ENCODE data around the gene CERK.

The CERK gene

DNA sequence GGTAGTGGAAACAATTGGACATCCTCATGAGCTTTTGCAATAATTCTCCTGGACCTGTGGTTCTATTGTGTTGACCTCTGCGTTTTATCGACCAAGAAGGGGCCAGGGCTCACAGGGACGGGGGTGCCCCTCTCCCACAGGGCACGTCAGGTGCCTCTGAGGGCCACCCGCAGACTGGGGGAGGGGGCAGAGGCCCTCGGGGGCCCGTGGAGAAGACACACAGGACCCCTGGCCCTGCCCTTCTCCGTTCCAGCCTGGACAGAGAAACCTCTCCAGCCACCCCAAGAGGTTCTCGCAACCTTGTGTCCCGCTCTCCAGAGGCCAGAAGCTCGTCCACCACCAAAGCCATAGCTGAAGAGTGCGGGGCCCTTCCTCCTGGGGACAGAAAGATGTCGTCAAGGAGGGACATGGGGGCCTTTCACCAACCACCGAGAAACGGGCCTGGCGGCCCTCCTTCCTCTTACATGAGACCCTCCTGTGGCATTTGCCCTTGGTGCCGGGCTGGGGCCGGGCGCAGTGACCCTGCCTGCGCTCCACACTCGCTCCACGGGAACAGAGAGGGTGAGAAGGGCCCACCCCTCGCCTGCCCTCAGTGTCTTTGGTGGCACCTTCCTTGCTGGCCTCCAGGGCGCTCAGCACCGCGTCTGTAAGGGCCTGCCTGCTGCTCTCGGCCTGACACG is 60.6 kb downstream of the CERK start:
- DNase-seq (ENCODE audit: low spot score), result no peak

DNA sequence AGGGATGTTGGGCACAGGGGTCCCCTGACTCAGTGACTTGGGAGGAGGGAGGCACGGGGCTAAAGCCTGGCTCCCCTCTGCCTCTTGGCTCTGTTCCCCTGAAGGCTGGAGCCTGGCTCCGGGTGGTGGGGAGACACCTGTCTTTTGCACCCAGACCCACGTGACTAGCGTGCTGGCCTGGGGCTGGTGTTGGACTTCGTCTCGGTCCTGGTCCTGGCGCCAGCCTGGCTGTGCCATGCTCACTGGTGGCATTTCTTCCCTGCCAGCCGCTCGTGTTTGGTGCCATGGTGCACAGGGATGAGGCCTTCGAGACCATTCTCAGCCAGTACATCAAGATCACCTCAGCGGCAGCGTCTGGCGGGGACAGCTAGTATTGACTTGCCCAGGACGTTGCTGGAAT is 61.2 kb downstream of the CERK start:
- DNase-seq (ENCODE audit: low spot score), result no peak

DNA sequence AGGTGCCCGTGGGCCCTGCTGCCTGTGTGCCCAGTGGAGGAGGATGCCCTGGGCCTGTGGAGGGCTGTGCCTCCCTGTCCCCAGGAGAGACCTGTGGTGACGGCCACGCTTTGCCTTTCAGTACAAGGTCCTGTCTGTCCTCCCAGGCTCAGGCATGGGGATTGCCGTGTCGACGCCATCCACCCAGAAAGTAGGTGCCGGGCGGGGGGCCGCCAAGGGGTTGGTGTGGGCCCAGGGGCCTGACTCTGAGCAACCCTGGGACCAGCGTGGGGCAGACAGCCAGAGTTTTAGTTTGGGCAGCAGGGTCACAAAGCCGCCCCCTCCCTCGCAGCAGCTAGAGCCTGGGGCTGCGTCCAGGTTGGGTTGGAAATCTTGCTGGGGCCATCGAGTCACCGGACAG is 61.6 kb downstream of the CERK start:
- no peak for DNase-seq (ENCODE audit: low spot score)

DNA sequence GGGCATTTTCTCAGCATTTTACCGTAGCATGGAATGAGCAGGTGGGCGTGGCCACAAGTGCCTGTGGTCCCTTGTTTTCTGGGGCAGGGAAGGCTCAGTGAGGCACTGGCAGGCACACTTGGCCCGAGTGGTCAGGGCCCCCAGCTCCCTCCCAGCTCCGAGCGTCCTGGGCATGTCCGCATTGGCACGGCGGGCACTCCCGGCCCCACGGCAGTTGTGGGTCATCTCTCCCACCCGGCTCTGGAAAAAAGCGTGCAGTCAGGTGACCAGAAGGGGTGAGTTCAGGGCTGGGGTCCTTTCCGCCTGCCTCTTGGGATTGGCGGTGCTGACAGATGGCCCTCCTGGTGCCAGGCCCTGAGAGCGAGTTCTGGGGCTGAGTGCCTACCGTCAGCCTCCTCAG is 62.1 kb downstream of the CERK start:
- DNase-seq (ENCODE audit: low spot score), result no peak

DNA sequence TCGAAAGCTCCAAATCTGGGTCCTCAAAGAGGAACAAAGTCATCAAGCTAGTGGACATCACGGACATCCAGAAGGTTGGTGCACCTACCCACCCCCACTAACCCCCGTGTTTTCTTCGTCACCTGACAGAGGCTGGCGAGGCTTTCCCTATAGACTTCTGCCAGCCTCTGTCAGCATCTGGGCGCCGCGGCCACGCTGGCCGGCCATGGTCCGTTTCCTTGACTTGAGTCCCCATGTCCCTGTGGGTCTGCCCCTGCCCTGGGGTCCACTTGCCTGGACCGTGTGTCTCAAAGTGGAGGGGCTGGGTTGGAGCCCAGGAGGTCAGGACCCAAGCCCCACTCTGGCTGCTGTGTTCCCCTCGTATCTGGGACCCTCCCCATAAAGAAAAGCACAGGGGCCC is 62.6 kb downstream of the CERK start:
- no peak for DNase-seq (ENCODE audit: low spot score)

DNA sequence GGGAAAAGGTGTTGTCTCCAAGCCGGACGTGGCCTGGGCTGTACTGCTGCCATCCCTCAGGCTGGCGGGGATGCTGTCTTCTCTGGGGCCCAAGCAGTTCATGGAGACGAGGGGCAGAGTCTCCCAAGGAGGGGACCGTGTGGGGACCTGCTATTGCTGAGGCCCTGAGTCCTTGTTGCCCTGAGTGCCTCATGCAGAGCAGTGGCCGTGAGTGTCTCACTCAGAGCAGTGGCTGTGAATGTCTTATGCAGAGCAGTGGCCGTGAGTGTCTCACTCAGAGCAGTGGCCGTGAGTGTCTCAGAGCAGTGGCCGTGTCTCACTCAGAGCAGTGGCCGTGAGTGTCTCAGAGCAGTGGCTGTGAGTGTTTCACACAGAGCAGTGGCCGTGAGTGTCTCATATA is 63.1 kb downstream of the CERK start:
- no peak for DNase-seq (ENCODE audit: low spot score)

DNA sequence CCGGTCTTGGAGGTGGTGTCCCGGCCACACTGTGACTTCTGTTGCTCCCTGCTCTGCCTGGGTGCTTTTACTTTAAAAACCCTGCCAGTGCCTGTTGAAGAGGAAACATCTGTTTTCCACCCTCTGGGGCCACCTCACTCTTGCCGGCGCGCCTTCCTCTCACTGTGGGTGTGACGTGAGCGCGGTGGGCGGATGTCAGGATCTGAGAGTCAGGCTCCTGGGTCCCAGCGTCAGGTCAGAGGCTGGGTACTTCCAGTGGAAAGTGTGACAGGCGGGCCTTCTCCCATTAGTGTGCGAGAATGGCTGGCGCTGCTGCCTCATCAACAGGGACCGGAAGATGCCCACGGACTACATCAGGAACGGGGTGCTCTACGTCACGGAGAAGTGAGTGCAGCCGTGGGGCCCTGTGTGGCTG is 63.7 kb downstream of the CERK start:
- DNase-seq (ENCODE audit: low spot score), result no peak

DNA sequence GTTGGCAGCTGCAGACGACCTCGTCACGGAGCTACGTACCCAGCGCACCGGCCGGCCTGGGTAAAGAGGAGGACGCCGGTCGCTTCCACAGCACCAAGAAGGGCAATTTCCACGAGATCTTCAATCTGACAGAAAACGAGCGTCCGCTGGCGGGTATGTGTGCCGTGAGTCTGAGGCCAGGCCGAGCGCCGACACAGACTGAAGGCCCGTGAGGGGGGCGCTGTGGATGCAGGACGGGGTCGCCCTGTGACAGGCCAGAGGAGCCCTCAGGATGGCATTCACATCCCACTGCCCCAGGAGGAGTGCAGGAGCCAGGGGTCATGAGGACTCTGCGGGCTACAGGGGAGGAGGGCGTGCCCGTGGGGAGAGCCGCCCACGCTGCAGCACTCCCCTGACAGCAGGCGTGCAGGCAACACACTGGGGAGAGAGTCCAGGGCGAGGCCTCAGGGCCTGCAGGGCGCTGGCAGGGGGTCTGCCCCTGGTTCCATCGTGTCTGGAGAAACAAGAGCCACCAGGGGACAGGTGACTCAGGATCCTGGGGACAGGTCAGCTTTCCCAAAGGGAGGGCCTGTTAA is 64.3 kb downstream of the CERK start:
- DNase-seq (ENCODE audit: low spot score), result no peak

DNA sequence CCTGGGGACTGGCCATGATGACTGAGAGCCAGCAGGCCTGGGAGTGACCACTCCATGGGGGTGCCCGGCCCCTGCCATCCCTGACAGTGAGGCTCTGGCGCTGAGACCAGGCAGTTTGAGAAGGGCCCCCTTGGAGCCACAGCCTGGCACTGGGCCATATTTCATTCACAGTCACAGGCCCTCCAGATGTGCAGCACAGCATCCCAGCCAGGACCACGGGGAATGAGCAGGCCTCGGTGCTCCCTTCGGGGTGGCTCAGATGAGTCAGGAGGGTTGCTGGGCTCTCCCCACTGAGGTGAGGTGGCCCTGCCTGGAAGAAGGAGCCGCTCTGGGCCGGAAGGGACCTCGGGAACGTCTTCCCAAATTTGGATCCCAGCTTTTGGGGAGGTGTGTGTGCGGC is 64.8 kb downstream of the CERK start:
- DNase-seq (ENCODE audit: low spot score), result no peak

DNA sequence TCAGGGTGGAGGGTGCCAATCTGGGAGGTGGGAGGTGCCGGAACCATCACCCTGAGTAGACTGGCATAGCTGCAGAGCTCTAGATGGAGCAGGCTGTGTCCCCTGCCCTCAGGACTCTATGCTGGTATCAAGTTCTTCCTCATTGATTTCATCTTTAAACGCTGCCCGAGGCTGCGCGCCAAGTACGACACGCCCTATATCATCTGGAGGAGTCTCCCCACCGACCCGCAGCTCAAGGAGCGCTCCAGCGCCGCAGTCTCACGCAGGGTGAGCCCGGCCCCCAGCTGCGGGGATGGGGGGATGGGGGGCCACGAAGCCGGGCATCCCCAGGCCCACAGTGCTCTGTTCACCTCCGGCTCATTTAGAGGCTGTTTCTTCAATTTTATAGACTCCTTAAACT is 65.3 kb downstream of the CERK start:
- no peak for DNase-seq (ENCODE audit: low spot score)

DNA sequence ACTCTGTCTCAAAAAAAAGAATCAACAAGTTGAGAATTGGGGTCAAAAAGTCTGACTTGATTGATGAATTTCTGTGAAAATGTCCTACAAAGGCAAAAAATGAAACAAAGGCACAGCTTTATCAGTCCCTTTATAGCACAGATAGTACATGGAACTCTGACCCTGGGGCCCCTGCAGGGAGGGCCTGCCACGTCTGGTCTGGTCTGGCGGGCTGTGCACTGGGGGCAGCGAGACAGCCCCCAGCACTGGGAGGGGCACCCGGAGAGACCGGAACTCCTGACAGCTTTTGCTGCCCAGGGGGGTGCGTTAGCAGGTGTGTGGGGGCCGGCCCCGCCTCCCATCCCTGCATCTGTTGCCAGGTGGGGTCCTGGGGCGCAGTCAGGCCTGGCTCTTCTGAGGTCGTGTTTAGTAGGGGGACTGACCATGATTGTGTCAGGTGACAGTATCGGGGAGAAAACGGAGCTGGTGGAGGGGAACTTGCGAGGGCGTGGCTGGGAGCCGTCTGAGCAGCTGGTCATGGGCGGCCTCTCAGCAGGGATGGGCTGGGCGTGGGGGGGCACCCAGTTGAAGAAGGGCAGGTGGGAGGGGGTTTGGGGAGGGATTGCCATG is 66.1 kb downstream of the CERK start:
- no peak for DNase-seq (ENCODE audit: low spot score)

DNA sequence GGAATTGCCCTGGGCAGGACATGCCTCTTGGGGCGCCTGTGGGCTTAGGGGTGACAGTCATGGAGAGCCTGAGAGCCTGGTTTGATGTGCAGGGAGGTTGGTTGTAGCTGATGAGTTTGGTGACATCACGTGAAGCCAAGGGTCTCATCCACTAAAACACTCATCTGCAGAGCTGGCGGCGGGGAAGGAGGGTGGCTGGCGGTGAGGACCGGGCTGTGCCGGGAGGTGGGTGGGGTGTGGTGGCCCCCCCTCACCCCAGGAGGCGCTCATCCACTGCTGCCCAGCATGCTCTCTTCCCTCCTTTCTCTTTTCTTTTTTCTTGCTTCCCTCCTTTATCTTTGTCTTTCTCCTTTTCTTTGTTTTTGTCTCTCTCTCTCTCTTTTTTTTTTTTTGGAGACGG is 68.9 kb downstream of the CERK start:
- DNase-seq (ENCODE audit: low spot score), result no peak

DNA sequence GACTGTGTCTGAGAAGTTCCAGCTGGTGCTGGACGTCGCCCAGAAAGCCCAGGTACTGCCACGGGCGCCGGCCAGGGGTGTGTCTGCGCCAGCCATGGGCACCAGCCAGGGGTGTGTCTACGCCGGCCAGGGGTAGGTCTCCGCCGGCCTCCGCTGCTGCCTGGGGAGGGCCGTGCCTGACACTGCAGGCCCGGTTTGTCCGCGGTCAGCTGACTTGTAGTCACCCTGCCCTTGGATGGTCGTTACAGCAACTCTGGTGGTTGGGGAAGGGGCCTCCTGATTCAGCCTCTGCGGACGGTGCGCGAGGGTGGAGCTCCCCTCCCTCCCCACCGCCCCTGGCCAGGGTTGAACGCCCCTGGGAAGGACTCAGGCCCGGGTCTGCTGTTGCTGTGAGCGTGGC is 69.9 kb downstream of the CERK start:
- no peak for DNase-seq (ENCODE audit: low spot score)

DNA sequence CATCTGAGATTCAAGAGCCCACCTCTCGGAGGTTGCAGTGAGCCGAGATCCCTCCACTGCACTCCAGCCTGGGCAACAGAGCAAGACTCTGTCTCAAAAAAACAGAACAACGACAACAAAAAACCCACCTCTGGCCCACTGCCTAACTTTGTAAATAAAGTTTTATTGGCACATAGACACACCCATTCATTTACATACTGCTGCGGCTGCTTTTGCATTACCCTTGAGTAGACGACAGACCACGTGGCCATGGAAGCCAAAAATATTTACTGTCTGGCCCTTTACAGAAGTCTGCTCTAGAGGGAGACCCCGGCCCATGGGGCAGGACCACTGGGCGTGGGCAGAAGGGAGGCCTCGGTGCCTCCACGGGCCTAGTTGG is 70.8 kb downstream of the CERK start:
- DNase-seq (ENCODE audit: low spot score), result no peak

DNA sequence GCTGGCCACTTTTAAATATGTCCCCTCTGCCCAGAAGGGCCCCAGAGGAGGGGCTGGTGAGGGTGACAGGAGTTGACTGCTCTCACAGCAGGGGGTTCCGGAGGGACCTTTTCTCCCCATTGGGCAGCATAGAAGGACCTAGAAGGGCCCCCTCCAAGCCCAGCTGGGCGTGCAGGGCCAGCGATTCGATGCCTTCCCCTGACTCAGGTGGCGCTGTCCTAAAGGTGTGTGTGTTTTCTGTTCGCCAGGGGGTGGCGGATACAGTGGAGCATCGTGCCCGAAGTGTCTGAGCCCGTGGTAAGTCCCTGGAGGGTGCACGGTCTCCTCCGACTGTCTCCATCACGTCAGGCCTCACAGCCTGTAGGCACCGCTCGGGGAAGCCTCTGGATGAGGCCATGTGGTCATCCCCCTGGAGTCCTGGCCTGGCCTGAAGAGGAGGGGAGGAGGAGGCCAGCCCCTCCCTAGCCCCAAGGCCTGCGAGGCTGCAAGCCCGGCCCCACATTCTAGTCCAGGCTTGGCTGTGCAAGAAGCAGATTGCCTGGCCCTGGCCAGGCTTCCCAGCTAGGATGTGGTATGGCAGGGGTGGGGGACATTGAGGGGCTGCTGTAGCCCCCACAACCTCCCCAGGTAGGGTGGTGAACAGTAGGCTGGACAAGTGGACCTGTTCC is 71.3 kb downstream of the CERK start:
- DNase-seq (ENCODE audit: low spot score), result no peak

DNA sequence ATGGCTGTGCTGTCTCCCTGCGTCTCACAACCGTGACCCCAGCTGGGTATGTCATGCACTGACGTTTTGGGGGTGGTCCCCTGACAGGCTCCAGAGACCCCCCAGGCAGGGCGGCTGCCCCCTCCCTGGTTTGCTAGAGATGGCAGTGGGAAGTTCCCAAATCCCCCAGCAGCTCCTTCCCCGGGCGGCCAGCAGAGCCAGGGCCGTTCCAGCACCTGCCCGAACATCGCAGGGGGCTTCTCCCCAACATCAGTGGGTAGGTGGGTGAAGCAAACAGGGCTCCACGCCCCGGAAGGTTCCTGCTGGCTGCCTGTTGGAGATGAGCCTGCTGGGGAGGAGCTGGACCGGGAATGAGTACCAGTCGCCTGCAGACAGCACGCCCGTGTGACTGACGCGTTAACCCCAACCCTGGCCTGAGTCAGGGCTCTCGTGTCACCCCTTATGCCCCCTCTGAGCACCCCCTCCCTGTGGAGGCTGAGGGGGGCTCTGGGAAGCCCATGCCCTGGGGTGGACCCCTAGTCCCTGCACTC is 72.2 kb downstream of the CERK start:
- DNase-seq (ENCODE audit: low spot score), result no peak

DNA sequence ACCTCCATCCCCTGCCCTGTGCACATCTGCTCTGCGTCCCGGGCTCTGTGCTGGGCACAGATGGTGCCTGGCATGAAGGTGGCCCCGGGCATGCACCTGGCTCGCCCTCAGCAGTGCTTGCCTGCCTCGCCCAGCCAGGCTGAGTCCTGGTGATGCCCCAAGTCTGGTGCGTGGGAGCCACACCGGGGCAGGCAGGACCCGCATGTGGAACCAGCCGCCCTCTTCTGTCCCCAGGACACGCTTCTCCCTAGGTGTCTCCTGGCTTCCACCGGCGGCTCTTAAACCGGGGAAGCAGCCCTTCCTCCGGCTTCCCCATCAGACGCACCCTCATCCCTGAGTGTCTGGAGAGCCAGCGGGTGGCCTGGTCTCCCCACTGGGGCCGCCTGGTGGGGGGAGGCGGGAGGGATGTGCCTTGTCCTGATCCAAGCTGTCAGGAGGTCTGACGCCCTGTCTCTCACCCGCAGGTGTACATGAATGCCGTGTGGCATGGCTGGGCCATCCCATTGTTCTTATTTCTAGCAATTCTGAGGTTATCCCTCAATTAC is 72.8 kb downstream of the CERK start:
- DNase-seq (ENCODE audit: low spot score), result no peak

DNA sequence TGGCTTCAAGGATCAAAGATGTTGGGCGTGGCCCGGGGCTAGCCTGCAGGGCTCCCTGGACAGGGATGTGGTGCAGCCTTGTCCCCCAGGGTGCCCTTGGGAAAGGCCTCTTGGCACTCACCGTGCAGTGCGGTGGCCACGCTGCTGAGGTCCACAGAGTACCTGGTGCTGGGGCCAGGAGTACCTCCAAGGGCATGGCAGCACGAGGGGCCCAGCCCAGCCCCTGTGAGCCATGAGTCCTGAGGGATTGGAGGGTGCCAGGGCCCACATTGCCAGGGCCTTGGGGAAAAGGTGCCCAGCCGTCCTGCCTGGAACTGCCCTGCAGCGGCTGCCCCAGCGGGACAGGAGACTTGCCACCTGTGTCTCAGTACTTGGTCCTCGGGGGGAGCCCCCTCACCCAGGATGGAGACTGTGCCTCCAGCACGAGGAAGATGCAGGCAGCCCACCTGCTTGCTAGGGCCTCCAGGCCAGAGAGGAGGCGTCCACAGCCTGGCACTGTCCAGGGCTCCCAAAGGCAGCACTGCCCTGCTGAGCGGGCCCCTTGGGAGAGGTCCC is 73.7 kb downstream of the CERK start:
- DNase-seq (ENCODE audit: low spot score), result no peak

DNA sequence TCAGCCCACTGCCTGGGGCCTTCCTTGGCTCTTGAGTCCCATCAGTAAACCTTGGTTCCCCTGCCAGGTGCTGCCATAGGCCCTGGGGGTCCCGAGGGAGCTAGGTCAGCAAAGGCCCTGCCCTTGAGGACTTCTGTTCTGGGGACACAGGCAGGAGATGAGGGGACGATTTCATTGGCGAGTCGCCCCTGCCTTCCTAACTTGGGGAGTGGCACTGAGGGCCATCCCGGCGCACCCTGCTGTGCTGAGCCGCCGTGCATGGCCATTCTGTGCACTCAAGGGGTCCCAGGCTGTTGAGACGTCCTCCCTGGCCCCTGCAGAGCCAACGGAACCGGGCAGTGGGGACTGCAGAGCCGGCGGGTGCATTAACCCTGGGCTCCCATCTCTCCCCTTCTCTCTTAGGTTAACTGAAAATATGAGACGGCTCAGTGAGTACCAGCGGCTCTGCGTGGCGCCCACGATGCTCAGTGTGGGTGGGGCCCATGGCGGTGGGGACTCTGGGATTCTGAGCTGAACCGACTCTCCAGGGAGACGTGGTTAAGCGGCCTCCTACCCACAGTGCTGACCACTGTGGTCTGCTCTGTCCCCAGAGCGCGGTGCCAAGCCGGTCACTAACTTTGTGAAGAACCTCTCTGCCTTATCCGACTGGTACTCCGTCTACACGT is 74.5 kb downstream of the CERK start:
- no peak for DNase-seq (ENCODE audit: low spot score)

DNA sequence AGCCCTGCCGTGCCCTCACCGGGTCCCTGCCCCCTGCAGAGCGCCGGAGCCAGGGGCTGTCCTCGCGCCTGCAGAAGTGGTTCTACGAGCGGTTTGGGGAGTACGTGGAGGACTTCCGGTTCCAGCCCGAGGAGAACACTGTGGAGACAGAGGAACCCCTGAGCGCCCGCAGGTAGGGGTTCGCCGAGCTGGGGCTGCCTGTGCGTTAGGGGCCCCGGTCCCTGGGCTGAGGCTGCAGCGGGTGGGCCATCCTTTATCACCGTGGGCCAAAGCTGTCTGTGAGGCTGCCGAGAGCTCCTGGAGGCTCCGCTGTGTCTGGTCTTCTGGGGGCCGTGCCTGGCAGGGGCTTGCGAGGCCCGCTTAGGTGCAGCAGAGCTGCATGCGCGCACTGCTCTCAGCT is 75.1 kb downstream of the CERK start:
- no peak for DNase-seq (ENCODE audit: low spot score)

DNA sequence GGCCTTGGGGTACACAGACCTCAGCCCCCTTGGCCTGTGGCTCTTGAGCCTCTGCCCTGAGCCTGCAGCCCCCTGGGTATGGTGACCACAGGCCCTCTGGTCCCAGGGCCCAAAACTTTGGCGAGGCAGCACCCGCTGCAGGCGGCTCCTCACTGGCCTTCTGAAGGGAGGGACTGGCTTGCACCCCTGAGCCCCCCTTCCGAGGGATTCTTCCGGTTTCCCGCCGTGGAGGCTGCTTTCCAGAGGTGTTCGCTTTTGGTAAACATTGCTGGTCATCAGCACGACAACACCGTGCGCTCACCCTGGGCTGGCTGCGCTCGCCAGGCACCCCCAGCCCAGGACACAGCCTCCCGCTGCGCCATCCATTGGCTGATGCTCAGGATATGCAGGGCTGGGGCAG is 75.8 kb downstream of the CERK start:
- DNase-seq (ENCODE audit: low spot score), result no peak

DNA sequence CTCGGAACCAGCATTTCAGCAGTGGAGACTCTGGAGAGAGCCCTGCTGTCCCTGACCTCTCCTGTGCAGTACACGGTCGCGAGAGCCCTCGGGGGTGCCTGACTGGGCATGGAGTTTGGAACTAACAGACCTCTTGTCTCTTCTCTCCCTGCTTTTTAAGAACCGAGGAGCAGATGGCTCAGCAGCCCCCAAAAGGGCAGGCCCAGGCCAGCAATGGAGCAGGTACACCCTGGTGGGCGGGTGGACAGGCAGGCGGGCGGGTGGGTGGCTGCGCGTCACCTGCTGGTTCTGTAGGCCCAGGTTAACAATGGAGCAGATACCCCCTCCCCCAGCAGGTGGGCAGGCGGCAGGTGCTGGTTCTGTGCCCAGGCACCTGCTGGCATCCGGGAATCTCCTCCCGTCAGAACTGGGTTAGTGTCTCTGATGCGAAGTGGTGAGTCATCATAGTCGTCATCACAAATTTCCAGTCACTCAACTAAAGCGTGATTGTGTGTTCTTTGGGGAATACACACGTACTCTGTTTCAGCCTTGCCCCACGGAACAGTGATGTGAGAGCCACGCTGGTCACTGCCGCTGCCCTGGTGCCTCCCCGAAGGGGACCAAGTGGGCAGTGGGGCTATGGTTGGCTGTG is 76.7 kb downstream of the CERK start:
- no peak for DNase-seq (ENCODE audit: low spot score)

Measured in hepatic stellate cell (primary cell).